22Rv1 (cell line): Measurements from ENCODE around the gene MYO15B.

Source experiments
- H3K27ac ChIP-seq: fragments of 450-650 bp; 2 replicates; pipeline ENCODE4 v1.5.1; 2017
- ZFX ChIP-seq: fragments of 450-650 bp; IDR thresholded peaks from 2 replicates; pipeline ENCODE4 v1.6.1; 2017; ENCODE audit warnings: antibody characterized with exemption, borderline replicate concordance
- TF ChIP-seq, protein P1 (sequence below): fragments of 450-650 bp; IDR thresholded peaks from 2 replicates; pipeline ENCODE4 v1.5.1; 2017; ENCODE audit warnings: mild to moderate bottlenecking

MYO15B gene

DNA sequence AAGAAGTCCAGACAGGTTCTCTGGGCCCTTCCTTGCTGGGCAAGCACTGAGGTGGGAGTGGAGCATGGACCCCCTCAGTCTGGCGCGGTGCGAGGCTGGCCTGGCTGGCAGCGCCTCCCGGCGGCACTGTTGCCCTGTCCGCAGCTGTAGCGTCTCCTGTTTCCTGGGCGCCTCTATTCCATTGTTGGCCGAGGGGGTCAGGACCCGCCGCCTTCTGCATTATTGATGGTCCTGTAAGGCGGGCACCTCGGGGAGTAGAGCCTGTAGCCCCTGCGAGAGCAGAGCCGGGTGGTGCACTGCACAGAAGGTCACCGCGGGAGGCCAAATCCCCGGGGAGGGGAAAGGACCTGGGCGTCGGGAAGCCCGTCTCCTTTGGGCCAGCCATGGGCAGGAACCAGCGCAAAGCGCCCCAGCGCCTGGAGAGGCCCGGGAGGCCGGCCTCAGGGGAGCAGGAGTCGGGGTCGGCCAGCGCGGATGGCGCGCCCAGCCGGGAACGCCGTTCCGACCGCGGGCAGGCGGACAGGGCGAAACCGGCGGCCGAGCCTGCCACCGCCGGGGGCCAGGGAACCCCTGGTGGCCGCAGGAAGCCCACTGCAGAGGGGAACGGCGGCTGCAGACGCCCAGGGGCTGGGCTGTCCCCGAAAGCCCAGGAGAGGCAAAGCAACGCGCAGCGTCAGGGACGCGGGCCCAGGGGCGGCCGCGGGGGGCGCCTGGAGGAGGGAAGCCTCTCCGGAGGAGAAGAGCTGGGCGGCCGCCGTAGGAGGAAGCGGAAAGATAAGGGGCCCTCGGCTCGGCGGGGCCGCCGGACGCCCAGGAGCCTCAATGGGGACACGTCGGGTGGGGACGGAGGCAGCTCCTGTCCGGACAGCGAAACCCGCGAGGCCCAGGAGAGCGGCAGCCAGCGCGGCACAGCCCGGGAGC lies at the start of gene MYO15B:
Gene MYO15B (plus strand): TSS at position 126 of the 921 bp plus-strand sequence. CDS start 258 bp downstream, at position 384.
- TF ChIP-seq ZFX = no peak
- TF ChIP-seq, protein P1, sequence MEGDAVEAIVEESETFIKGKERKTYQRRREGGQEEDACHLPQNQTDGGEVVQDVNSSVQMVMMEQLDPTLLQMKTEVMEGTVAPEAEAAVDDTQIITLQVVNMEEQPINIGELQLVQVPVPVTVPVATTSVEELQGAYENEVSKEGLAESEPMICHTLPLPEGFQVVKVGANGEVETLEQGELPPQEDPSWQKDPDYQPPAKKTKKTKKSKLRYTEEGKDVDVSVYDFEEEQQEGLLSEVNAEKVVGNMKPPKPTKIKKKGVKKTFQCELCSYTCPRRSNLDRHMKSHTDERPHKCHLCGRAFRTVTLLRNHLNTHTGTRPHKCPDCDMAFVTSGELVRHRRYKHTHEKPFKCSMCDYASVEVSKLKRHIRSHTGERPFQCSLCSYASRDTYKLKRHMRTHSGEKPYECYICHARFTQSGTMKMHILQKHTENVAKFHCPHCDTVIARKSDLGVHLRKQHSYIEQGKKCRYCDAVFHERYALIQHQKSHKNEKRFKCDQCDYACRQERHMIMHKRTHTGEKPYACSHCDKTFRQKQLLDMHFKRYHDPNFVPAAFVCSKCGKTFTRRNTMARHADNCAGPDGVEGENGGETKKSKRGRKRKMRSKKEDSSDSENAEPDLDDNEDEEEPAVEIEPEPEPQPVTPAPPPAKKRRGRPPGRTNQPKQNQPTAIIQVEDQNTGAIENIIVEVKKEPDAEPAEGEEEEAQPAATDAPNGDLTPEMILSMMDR = no peak
- H3K27ac ChIP-seq = peak within 1 kb of the TSS; percentile 64

DNA sequence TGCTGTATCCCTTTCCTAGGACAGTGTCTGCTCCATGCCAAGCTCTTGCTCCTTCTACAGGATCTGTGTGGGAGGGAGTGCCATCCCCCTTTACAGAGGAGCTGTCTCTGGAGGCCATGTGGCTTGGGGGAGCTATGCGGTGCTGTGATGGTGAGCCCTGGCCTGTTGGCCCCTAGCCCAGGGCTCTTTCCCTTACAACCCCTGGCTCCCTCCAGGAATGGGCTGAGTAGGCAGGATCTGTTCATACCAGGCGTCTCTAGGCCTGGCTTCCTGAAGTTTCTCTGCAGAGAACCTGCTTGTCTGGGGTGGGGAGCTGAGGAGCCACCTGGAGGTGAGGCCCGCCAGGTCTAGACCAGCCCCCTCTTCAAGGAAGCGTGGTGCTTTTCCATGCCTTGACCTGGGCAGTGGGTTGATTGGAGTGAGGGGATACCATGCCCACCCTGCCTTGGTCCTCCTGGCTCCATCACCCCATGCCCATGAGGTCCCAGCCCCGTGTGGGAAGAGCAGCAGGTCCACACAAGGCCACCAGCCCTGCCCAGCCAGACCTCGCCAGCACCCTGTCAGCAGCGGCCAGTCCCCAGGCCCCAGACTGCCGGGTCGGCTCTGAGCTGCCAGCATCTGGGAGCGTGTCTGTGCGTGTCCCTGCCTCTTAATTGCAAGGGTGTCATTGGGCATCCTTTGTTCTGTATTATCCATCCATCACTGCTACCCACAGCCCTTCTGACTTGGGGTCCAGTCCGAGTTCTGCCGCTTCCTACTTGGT lies 47.5 kb upstream of the MYO15B start:
- 0 out of 2 replicates have a peak overlapping the region, but pooled peaks have one; percentile 2 for H3K27ac ChIP-seq

DNA sequence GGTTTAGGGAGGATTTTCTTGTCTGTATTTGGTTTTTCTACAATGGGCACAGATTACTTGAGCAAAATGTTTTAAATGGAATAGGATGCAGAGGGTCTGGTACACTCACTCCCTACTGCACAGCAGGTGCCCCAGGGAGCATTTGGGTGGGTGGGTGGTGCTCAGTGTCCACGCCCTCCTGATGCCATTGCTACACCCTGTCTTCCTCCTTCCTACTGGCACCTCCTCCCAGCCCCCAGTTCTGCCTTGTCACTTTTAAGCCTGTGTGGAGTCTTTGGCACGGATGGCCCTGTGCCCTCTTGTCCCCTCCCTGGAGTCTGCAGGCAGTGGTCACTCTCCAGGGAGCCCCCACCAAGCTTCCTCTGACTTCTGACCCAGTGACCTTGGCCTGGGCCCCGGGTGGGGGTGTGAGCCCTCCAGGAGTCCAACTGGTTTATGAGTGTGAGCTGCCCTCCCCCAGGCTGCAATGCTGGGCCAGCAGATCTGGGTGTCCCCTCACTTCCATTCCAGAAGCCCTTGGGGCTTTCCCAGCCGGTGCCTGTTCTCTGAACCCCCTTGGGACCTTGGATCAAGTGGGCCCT lies 46.6 kb upstream of the MYO15B start:
- TF ChIP-seq, protein P1 = no peak
- TF ChIP-seq ZFX = no peak
- H3K27ac ChIP-seq = no peak overlapping the region

More for the DNA sequence above, 47.5 kb upstream of the MYO15B start:
- TF ChIP-seq, protein P1 = no peak
- no peak for TF ChIP-seq ZFX

DNA sequence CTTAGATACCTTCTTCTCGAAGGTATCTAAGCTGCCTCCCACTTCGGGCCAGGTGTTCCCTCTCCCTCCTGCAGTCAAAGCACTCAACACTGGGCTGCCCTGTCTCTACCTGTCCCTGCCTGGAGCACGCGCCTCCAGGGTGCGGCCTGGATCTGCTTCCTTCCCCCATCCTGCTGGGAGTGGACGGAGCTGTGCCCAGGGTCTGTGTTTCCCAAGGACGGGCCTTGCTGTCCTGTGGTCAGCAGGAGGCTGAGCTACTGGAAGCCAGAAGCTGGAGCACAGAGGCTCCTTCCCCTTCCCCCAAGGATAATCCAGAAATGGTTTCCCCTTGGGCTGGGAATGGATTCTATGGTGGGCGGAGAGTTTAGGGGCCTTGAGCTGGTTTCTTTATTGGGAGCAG lies 45.4 kb upstream of the MYO15B start:
- TF ChIP-seq, protein P1 = no peak
- no peak for TF ChIP-seq ZFX
- H3K27ac ChIP-seq = no peak overlapping the region

DNA sequence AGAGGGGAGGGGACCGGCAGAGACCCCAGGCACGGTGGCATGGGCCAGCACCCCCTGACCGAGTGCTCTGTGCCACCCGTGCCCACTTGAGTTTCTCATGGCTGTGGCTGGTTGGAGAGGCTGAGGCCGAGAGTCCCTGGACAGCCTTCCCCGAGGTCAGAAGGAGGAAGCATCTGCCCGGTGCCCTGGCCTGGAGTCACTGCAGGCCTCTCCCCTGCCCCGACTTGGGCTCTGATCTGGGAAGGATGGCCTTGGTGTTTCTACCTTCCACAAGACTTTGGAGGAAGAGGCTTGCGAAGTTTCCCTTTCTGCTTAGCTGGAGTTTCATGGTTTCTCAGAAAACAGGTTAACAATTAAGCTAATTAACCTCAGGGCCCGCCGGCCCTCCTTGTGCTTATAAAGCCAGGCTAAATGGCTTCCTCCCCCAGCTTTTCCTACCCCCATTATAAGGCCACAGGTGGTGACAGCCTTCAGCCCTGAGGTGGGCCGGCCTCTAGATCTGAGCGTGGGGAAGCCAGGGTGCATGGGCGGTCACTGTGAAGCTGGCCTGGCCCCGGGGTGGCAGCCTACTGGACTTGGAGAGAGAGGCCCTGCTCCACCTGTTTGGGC lies 44.8 kb upstream of the MYO15B start:
- no peak overlapping the region for H3K27ac ChIP-seq
- TF ChIP-seq, protein P1 = no peak
- no peak for TF ChIP-seq ZFX

DNA sequence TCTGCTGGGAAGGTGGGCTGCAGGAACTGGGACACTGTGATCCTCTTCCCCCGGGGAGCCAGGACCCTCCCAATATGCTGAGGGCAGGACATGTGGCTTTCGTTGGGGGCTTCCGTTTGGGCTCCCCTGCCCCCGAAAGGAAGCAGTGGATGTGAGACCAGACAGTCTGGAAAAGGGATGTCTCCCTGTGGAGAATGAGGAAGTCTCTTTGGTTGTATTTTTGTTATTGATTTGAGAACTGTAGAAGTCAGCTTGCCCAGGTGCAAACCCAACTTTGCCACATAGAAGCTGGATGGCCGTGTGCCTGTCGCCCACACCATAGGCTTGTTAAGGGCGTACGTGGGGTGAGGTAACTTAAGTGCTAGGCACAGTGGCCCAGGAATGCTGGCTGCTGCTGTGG lies 43.4 kb upstream of the MYO15B start:
- no peak overlapping the region for H3K27ac ChIP-seq
- TF ChIP-seq, protein P1 = no peak
